HepG2 (cell line): Measurements from ENCODE around the gene THEM5. TPM values are rescaled to one million over a fixed set of nuclear protein-coding genes. Genes with fewer than 3 reads are reported as not detected.

Experiments used
- ATAC-seq: fragments of 200-7000 bp; cut with Tn5 transposase; 3 replicates; pipeline ENCODE4 v1.9.1; 2020; ENCODE audit warnings: mild to moderate bottlenecking, moderate library complexity
- BruUV-seq: library from RNA; stranded (reverse); fragments of 400-500 nt; replicated peaks from 2 replicates; lab custom pipeline; 2021; lab: Mats Ljungman, UMichigan
- CTCF ChIA-PET: fragments of 300-600 bp; formaldehyde crosslinking; extraction: SDS; loops from one replicate; lab custom pipeline; 2021; ENCODE audit warnings: low total read pairs, inconsistent platforms, low intra/inter-chr PET ratio; lab: Yijun Ruan, JAX
- POLR2A ChIA-PET: fragments of 350-600 bp; sonication (Branson Sonifier 250); formaldehyde crosslinking; loops from one replicate; lab custom pipeline; 2020; ENCODE audit warnings: antibody characterized with exemption, inconsistent platforms; lab: Yijun Ruan, JAX
- DNase-seq: peaks from one replicate; pipeline ENCODE4 v3.0.0-alpha.2; 2015; ENCODE audit warnings: low spot score
- FAIRE-seq: peaks from 3 replicates; lab custom pipeline; 2011; peaks lifted over from hg19 to GRCh38; lab: Jason Lieb, UNC
- H2AFZ ChIP-seq: one replicate; pipeline ENCODE4 v1.6.1; 2011; ENCODE audit warnings: low read length, inconsistent platforms
- H3K27ac ChIP-seq: fragments of 300-600 bp; 3 replicates; pipeline ENCODE4 v1.8.0; 2011; ENCODE audit warnings: mixed run types, mild to moderate bottlenecking, mixed read lengths, low read length, inconsistent platforms; ENCODE audit not compliant: insufficient read depth; ENCODE audit errors: extremely low read length
- H3K27me3 ChIP-seq, 2 experiments: fragments of 200-600 bp in 1 of 2; 2 replicates in 1 of 2; 3 replicates in 1 of 2; pipeline versions ENCODE4 v1.6.0 to v1.8.0; 2011; ENCODE audit warnings: low read length in 2 of 2, mild to moderate bottlenecking in 2 of 2, moderate library complexity in 2 of 2, inconsistent platforms in 1 of 2; ENCODE audit not compliant: insufficient read depth in 2 of 2, control insufficient read depth in 1 of 2
- H3K36me3 ChIP-seq, 2 experiments: fragments of 200-600 bp in 1 of 2; replicated peaks in 1 of 2; 2 replicates in 1 of 2; 3 replicates in 1 of 2; pipeline versions ENCODE4 v1.5.1 to v1.8.0; 2011; ENCODE audit warnings: low read length in 2 of 2, inconsistent platforms in 1 of 2; ENCODE audit not compliant: insufficient read depth in 2 of 2, control insufficient read depth in 1 of 2
- H3K4me1 ChIP-seq: 2 replicates; pipeline ENCODE4 v1.5.1; 2012; ENCODE audit warnings: low read length, inconsistent platforms; ENCODE audit not compliant: insufficient read depth
- H3K4me2 ChIP-seq: 2 replicates; pipeline ENCODE4 v1.6.0; 2011; ENCODE audit warnings: low read depth, low read length, inconsistent platforms
- H3K4me3 ChIP-seq, 3 experiments: fragments of 200-600 bp in 1 of 3; sonication (generic), shearing (Covaris generic) in 1 of 3; replicated peaks in 1 of 3; 2 replicates each; pipeline ENCODE4 v1.5.1; 2011 to 2016; ENCODE audit warnings: low read length in 3 of 3, inconsistent platforms in 2 of 3, low read depth in 2 of 3, mild to moderate bottlenecking in 2 of 3, control low read depth in 1 of 3, mixed read lengths in 1 of 3; ENCODE audit not compliant: insufficient read depth in 1 of 3
- H3K79me2 ChIP-seq: one replicate; pipeline ENCODE4 v1.6.1; 2011; ENCODE audit warnings: low read length, inconsistent platforms; ENCODE audit not compliant: insufficient read depth
- H3K9ac ChIP-seq: 2 replicates; pipeline ENCODE4 v1.6.0; 2011; ENCODE audit warnings: mild to moderate bottlenecking, low read depth, low read length, inconsistent platforms; ENCODE audit not compliant: insufficient read depth
- H3K9me3 ChIP-seq: 2 replicates; pipeline ENCODE4 v1.5.1; 2012; ENCODE audit warnings: mild to moderate bottlenecking, low read length
- H4K20me1 ChIP-seq: 2 replicates; pipeline ENCODE4 v1.6.0; 2011; ENCODE audit warnings: inconsistent platforms, mild to moderate bottlenecking, low read length, moderate library complexity; ENCODE audit not compliant: insufficient read depth
- ATRX ChIP-seq: sonication (generic); formaldehyde crosslinking; IDR thresholded peaks from 2 replicates; pipeline ENCODE4 v1.4.0; 2020; ENCODE audit warnings: missing genetic modification reagents, borderline replicate concordance
- HDAC6 ChIP-seq: fragments of 200-600 bp; sonication (generic); IDR thresholded peaks from 2 replicates; pipeline ENCODE4 v1.7.0; 2017; ENCODE audit warnings: mild to moderate bottlenecking, antibody characterized with exemption, low read length, low read depth
- MED1 ChIP-seq: sonication (generic); formaldehyde crosslinking; IDR thresholded peaks from 2 replicates; pipeline ENCODE4 v1.4.0; 2020; ENCODE audit warnings: missing genetic modification reagents
- MYNN ChIP-seq: sonication (generic); formaldehyde crosslinking; IDR thresholded peaks from 2 replicates; pipeline ENCODE4 v1.4.0; 2020; ENCODE audit warnings: mild to moderate bottlenecking, low read depth, missing genetic modification reagents
- PHF8 ChIP-seq: sonication (generic); formaldehyde crosslinking; IDR thresholded peaks from 2 replicates; pipeline ENCODE4 v1.5.0; 2020; ENCODE audit warnings: missing genetic modification reagents
- SAFB2 ChIP-seq: sonication (generic); formaldehyde crosslinking; IDR thresholded peaks from 2 replicates; pipeline ENCODE4 v1.5.1; 2020; ENCODE audit warnings: missing genetic modification reagents, low read depth, mild to moderate bottlenecking, borderline replicate concordance
- SAP130 ChIP-seq: IDR thresholded peaks from 2 replicates; pipeline ENCODE4 v1.6.1; 2016; ENCODE audit warnings: low read depth
- SRY ChIP-seq: sonication (generic); formaldehyde crosslinking; IDR thresholded peaks from 2 replicates; pipeline ENCODE4 v1.8.0; 2022; ENCODE audit warnings: mild to moderate bottlenecking, missing genetic modification reagents
- U2AF1 ChIP-seq: fragments of 200-400 bp; formaldehyde crosslinking; optimal IDR thresholded peaks from 2 replicates; pipeline ENCODE3; 2017; ENCODE audit warnings: mild to moderate bottlenecking, low read depth, low read length
- ZNF205 ChIP-seq: IDR thresholded peaks from 2 replicates; pipeline ENCODE4 v1.6.1; 2018; ENCODE audit warnings: missing biosample characterization, missing genetic modification reagents
- ZNF572 ChIP-seq: sonication (generic); formaldehyde crosslinking; IDR thresholded peaks from 2 replicates; pipeline ENCODE4 v1.5.1; 2020; ENCODE audit warnings: mild to moderate bottlenecking, missing genetic modification reagents
- ZNF616 ChIP-seq: sonication (generic); formaldehyde crosslinking; IDR thresholded peaks from 2 replicates; pipeline ENCODE4 v1.5.0; 2020; ENCODE audit warnings: low read depth, mild to moderate bottlenecking, missing genetic modification reagents
- WGBS: methylation state at CpG from one replicate; pipeline ENCODE4 v1.1.6; 2017; ENCODE audit warnings: low lambda C conversion rate; 5-methylcytosine and 5-hydroxymethylcytosine counted together
- in situ Hi-C: cut with HindIII; loops from 2 replicates; pipeline ENCODE4 v1.10.0; 2017; ENCODE audit warnings: low pct_unique_long_range_greater_than_20kb; ENCODE audit not compliant: extremely low pct_ligation_motif_present
- intact Hi-C: fragments of 100-400 bp; cut with micrococcal nuclease; formaldehyde crosslinking; loops from one replicate; pipeline ENCODE4 v1.10.0; 2022; ENCODE audit not compliant: unreplicated experiment
- polyA plus RNA-seq, 8 experiments: library from polyadenylated mRNA; depleted of rRNA in 3 of 8; stranded (reverse) in 7 of 8; unstranded in 1 of 8; fragments of >200 nt; fragmentation: Illumina TruSeq in 4 of 8; extraction: Trizol in 4 of 8; gene quantifications; 2 replicates each; pipeline versions ENCODE4 v1.2.1 to v1.2.3, GENCODE V29; 2011 to 2016; ENCODE audit warnings: low read depth in 4 of 8, missing spikeins in 1 of 8, mixed read lengths in 1 of 8; ENCODE audit not compliant: insufficient read depth in 1 of 8
- total RNA-seq, 5 experiments: library from RNA; depleted of rRNA; stranded (reverse); fragments of >200 nt; fragmentation: Illumina TruSeq; extraction: Trizol; gene quantifications; 2 replicates each; pipeline ENCODE4 v1.2.3, GENCODE V29; 2016; ENCODE audit warnings: low read depth in 1 of 5
- TF ChIP-seq, protein P1 (sequence below): sonication (generic); formaldehyde crosslinking; IDR thresholded peaks from 2 replicates; pipeline ENCODE4 v1.5.1; 2020; ENCODE audit warnings: mild to moderate bottlenecking, moderate library complexity, missing genetic modification reagents
- TF ChIP-seq, protein P2 (sequence below): IDR thresholded peaks from 2 replicates; pipeline ENCODE4 v1.6.1; 2018; ENCODE audit warnings: missing genetic modification reagents
- TF ChIP-seq, protein P3 (sequence below): conservative IDR thresholded peaks from 2 replicates; pipeline ENCODE4 v1.6.1; 2018; ENCODE audit warnings: missing genetic modification reagents

The THEM5 gene
- total and polyA plus RNA-seq, 2 of the 13 experiments (the other 11 are each of a cell fraction or from before 2014, with no cell fraction given): not detected

DNA sequence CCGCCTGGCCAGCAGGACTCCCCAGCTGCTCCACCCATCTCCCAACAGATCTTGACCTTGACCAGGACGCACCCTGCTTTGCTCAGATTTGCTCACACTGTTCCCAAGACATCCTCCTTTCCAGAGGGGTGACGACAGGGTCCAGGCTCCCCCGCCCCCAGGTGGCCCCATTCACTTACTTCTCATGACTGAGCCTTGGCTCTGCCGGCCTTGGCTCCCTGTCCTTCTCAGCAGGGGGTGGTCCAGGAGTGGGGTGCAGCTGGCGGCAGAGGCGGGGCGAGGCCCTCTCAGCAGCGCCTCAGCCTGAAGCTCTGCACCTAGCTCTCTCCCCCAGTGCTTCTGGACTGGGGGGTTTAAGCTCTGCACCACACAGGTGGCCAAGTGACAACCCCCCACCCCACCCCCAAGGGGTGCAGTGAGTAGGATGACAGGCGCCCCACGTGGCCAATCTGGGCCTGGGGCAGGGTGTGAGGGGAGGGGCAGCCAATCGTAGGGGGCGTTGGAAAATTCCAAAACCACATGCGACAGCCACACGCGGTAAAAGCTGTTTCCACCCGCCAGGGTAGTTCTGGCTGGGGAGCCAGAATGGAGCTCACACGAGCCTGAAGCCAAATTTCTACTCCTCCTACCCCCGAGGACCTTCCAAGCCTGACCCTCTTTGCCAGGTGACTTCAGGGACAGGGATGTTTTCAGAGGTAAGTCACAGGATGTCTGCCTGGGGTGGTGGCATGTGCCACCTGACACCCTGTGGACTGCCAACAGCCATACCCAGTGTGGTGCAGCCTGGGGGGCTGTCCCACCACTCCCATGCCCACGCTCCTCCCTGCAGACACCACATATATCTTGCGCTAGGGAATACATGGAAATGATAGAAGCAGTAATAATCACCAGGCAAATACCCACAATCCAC, 27.5 kb downstream of the THEM5 start:
- H3K4me2 ChIP-seq: no peak overlapping the region
- H3K27me3 ChIP-seq: no peaks in the 10 kb centered on the region; a peak in 1 of 5 replicates
- CTCF ChIA-PET: no interaction called here
- H3K79me2 ChIP-seq: no peaks in the 10 kb centered on the region
- in situ Hi-C loops (no loop called here), intact Hi-C loops (no loop called here)
- H3K36me3 ChIP-seq: no peaks in the 10 kb centered on the region
- no peak overlapping the region for H3K27ac ChIP-seq
- H4K20me1 ChIP-seq: no peaks in the 10 kb centered on the region
- no peak overlapping the region for H3K4me3 ChIP-seq
- DNase-seq (no peak), ATAC-seq (no peak), FAIRE-seq (no peak)
- WGBS: 92% methylated on average over 15 of the region's 21 CpGs
- H3K9me3 ChIP-seq: no peaks in the 10 kb centered on the region
- H3K9ac ChIP-seq: no peak overlapping the region
- peaks cover 11% of the 10 kb centered on the region for H3K4me1 ChIP-seq
- no TSS peak for BruUV-seq
- no peak overlapping the region for H2AFZ ChIP-seq
- POLR2A ChIA-PET: no interaction called here
- no peak for TF ChIP-seq ATRX (CRISPR knock-in tag)
- TF ChIP-seq PHF8: no peak
- no peak for TF ChIP-seq ZNF572
- TF ChIP-seq U2AF1: no peak
- no peak for TF ChIP-seq SAP130
- TF ChIP-seq, protein P1, sequence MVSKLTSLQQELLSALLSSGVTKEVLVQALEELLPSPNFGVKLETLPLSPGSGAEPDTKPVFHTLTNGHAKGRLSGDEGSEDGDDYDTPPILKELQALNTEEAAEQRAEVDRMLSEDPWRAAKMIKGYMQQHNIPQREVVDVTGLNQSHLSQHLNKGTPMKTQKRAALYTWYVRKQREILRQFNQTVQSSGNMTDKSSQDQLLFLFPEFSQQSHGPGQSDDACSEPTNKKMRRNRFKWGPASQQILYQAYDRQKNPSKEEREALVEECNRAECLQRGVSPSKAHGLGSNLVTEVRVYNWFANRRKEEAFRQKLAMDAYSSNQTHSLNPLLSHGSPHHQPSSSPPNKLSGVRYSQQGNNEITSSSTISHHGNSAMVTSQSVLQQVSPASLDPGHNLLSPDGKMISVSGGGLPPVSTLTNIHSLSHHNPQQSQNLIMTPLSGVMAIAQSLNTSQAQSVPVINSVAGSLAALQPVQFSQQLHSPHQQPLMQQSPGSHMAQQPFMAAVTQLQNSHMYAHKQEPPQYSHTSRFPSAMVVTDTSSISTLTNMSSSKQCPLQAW (CRISPR knock-in tag): no peak
- no peak for TF ChIP-seq ZNF616 (CRISPR knock-in tag)
- no peak for TF ChIP-seq HDAC6
- TF ChIP-seq MYNN (CRISPR knock-in tag): no peak
- TF ChIP-seq MED1: no peak
- no peak for TF ChIP-seq SAFB2 (CRISPR knock-in tag)
- TF ChIP-seq ZNF205 (CRISPR knock-in tag): no peak
- TF ChIP-seq, protein P2, sequence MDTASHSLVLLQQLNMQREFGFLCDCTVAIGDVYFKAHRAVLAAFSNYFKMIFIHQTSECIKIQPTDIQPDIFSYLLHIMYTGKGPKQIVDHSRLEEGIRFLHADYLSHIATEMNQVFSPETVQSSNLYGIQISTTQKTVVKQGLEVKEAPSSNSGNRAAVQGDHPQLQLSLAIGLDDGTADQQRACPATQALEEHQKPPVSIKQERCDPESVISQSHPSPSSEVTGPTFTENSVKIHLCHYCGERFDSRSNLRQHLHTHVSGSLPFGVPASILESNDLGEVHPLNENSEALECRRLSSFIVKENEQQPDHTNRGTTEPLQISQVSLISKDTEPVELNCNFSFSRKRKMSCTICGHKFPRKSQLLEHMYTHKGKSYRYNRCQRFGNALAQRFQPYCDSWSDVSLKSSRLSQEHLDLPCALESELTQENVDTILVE (CRISPR knock-in tag): no peak
- no peak for TF ChIP-seq SRY (CRISPR knock-in tag)
- TF ChIP-seq, protein P3, sequence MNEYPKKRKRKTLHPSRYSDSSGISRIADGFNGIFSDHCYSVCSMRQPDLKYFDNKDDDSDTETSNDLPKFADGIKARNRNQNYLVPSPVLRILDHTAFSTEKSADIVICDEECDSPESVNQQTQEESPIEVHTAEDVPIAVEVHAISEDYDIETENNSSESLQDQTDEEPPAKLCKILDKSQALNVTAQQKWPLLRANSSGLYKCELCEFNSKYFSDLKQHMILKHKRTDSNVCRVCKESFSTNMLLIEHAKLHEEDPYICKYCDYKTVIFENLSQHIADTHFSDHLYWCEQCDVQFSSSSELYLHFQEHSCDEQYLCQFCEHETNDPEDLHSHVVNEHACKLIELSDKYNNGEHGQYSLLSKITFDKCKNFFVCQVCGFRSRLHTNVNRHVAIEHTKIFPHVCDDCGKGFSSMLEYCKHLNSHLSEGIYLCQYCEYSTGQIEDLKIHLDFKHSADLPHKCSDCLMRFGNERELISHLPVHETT (CRISPR knock-in tag): no peak
- TF ChIP-seq, all 625 proteins: peak for 0
